AG04450 (cell line): Measurements from ENCODE around the gene TSPAN9. TPM values are rescaled to one million over a fixed set of nuclear protein-coding genes. Genes with fewer than 3 reads are reported as not detected.

Source experiments
- CTCF ChIA-PET: fragments of 300-600, 350-600 bp; formaldehyde crosslinking; extraction: SDS; loops from one replicate; lab custom pipeline; 2022; ENCODE audit warnings: antibody characterized with exemption, inconsistent platforms; lab: Charles Lee
- POLR2A ChIA-PET: fragments of 350-600 bp; formaldehyde crosslinking; extraction: SDS; loops from one replicate; lab custom pipeline; 2021; ENCODE audit warnings: antibody characterized with exemption, inconsistent platforms; lab: Yijun Ruan, JAX
- DNase-seq: peaks from one replicate; pipeline ENCODE4 v3.0.0-alpha.2; 2011; ENCODE audit warnings: low read depth, low spot score
- H3K27ac ChIP-seq: one replicate; pipeline ENCODE4 v1.5.1; 2012; ENCODE audit warnings: low read depth, low read length, control low read depth
- H3K27me3 ChIP-seq: one replicate; pipeline ENCODE4 v1.6.0; 2012; ENCODE audit warnings: low read length; ENCODE audit not compliant: control insufficient read depth, insufficient read depth
- H3K4me3 ChIP-seq: 2 replicates; pipeline ENCODE4 v1.5.1; 2011; ENCODE audit warnings: mild to moderate bottlenecking, low read depth, low read length, control low read depth
- H3K9me3 ChIP-seq: 2 replicates; pipeline ENCODE4 v1.5.1; 2012; ENCODE audit warnings: low read length; ENCODE audit not compliant: control insufficient read depth, insufficient read depth
- CTCF ChIP-seq: IDR thresholded peaks from 2 replicates; pipeline ENCODE4 v1.5.1; 2011; ENCODE audit warnings: low read depth, low read length, control low read depth, inconsistent platforms
- polyA plus RNA-seq: library from polyadenylated mRNA; depleted of rRNA; stranded (reverse); fragments of >200 nt; gene quantifications from 2 replicates; pipeline ENCODE4 v1.2.3, GENCODE V29; 2011

The TSPAN9 gene
- polyA plus RNA-seq, 1 experiment: 68.0 TPM

- peak overlapping the region; percentile 52 for H3K27ac ChIP-seq
- no peaks in the 10 kb centered on the region for H3K9me3 ChIP-seq
- CTCF ChIA-PET: interaction anchor here (0.6 to 2.1 kb wide), 4 partner anchors 52 to 415 kb away, joined by 3 to 8 read pairs (median 6); no protein-coding TSS in a partner anchor
- no peak for TF ChIP-seq CTCF
- no peak for DNase-seq
- no peak overlapping the region for H3K4me3 ChIP-seq
- no peaks in the 10 kb centered on the region for H3K27me3 ChIP-seq
- POLR2A ChIA-PET: no interaction called here
Observed at GRCh38 chr12:3150931-3151835, 74.0 kb downstream of the TSPAN9 start.

GRCh38 chr12:3152011-3152511, 74.9 kb downstream of the TSPAN9 start:
- DNase-seq: no peak
- Histone ChIP-seq H3K9me3 (no peaks in the 10 kb centered on the region), H3K27ac (no peak overlapping the region), H3K27me3 (no peaks in the 10 kb centered on the region), H3K4me3 (no peak overlapping the region)
- no peak for TF ChIP-seq CTCF
- CTCF ChIA-PET: interaction anchor here (0.5 to 2.3 kb wide), 4 partner anchors 51 to 1123 kb away, joined by 3 to 7 read pairs (median 5); no protein-coding TSS in a partner anchor
- POLR2A ChIA-PET: no interaction called here

- TF ChIP-seq CTCF: no peak
- Histone ChIP-seq H3K27ac (no peak overlapping the region), H3K4me3 (no peak overlapping the region), H3K9me3 (no peaks in the 10 kb centered on the region), H3K27me3 (no peaks in the 10 kb centered on the region)
- no peak for DNase-seq
- ChIA-PET POLR2A (no interaction called here), CTCF (interaction anchor here (1.0 to 2.3 kb wide), 7 partner anchors 9 to 147 kb away, joined by 4 to 7 read pairs (median 6); no protein-coding TSS in a partner anchor)
Observed at GRCh38 chr12:3152892-3153291, 75.7 kb downstream of the TSPAN9 start.

- no peak overlapping the region for H3K4me3 ChIP-seq
- H3K27me3 ChIP-seq: no peaks in the 10 kb centered on the region
- H3K27ac ChIP-seq: no peak overlapping the region
- DNase-seq: no peak
- no peaks in the 10 kb centered on the region for H3K9me3 ChIP-seq
- CTCF ChIA-PET: interaction anchor here (1.0 to 2.3 kb wide), 7 partner anchors 8 to 146 kb away, joined by 3 to 7 read pairs (median 5); no protein-coding TSS in a partner anchor
- POLR2A ChIA-PET: no interaction called here
- no peak for TF ChIP-seq CTCF
Observed at GRCh38 chr12:3154006-3154405, 76.8 kb downstream of the TSPAN9 start.
